Hindlimb muscle (tissue), 1 donor: ENCODE measurements around the gene FUT6. TPM values are rescaled to one million over a fixed set of nuclear protein-coding genes. Genes with fewer than 3 reads are reported as not detected.
A peak's percentile ranks its signal among the peaks of the same experiment; 100 is the strongest.

ENCODE experiments used
- DNase-seq: peaks from one replicate; pipeline ENCODE4 v3.0.0-alpha.2; 2013
- polyA plus RNA-seq: library from polyadenylated mRNA; unstranded; fragments of 120-200 nt; gene quantifications from one replicate; pipeline ENCODE4 v1.2.1, GENCODE V29; 2013; ENCODE audit not compliant: insufficient read length

The FUT6 gene
- polyA plus RNA-seq, 1 donor, result not detected

- DNase-seq, result no peak
These were observed 34.7 kb downstream of the FUT6 start, which contains the start of gene NRTN for GRCh38 chr19:5804516-5805461. Gene NRTN, plus strand, starts transcription at chr19:5805067. Its CDS starts 19,099 bp downstream, at chr19:5824166.

- peak; percentile 91 for DNase-seq
These were observed 35.6 kb downstream of the FUT6 start for GRCh38 chr19:5803752-5804515.

- DNase-seq, result no peak
These were observed 36.1 kb downstream of the FUT6 start for GRCh38 chr19:5803441-5803751.

- no peak for DNase-seq
These were observed 37.5 kb downstream of the FUT6 start for GRCh38 chr19:5801796-5802619.

GRCh38 chr19:5800361-5801270 is 38.9 kb downstream of the FUT6 start:
- DNase-seq, result no peak

GRCh38 chr19:5799247-5800241 is 40.0 kb downstream of the FUT6 start:
- DNase-seq, result no peak

GRCh38 chr19:5798244-5798643 is 41.3 kb downstream of the FUT6 start:
- no peak for DNase-seq

- no peak for DNase-seq
These were observed 44.1 kb downstream of the FUT6 start for GRCh38 chr19:5795382-5795919.

- DNase-seq, result no peak
These were observed 46.3 kb downstream of the FUT6 start for GRCh38 chr19:5793188-5793587.

- DNase-seq, result no peak
These were observed 47.3 kb downstream of the FUT6 start for GRCh38 chr19:5792224-5792623.

- peak; percentile 96 for DNase-seq
These were observed 48.7 kb downstream of the FUT6 start, which contains the start of gene DUS3L for GRCh38 chr19:5790559-5791520. Gene DUS3L, minus strand, starts transcription at chr19:5791163. Its CDS starts 22 bp downstream, at chr19:5791141.

- DNase-seq, result no peak
These were observed 49.5 kb downstream of the FUT6 start for GRCh38 chr19:5789886-5790558.

- no peak for DNase-seq
These were observed 50.1 kb downstream of the FUT6 start for GRCh38 chr19:5789351-5789761.

GRCh38 chr19:5788422-5788821 is 51.1 kb downstream of the FUT6 start:
- DNase-seq, result no peak

GRCh38 chr19:5787409-5788182 is 51.9 kb downstream of the FUT6 start:
- DNase-seq, result no peak

GRCh38 chr19:5786593-5787408 is 52.7 kb downstream of the FUT6 start:
- DNase-seq, result no peak
